HCT116 (cell line): Measurements from ENCODE around the gene HSD17B7. TPM values are rescaled to one million over a fixed set of nuclear protein-coding genes. Genes with fewer than 3 reads are reported as not detected.

Source experiments
- ATAC-seq: fragments of 200-7000 bp; cut with Tn5 transposase; 2 replicates; pipeline ENCODE4 v1.9.1; 2020; ENCODE audit warnings: mild to moderate bottlenecking, moderate library complexity
- BruUV-seq: library from RNA; stranded (reverse); fragments of 400-500 nt; replicated peaks from 2 replicates; lab custom pipeline; 2021; lab: Mats Ljungman, UMichigan
- CTCF ChIA-PET: fragments of 300-600 bp; sonication (Branson Sonifier 250); formaldehyde crosslinking; loops from one replicate; lab custom pipeline; 2021; ENCODE audit warnings: antibody characterized with exemption; lab: Charles Lee
- POLR2A ChIA-PET: fragments of 300-600, 350-600 bp; sonication (Branson Sonifier 250); formaldehyde crosslinking; loops from one replicate; lab custom pipeline; 2021; ENCODE audit warnings: antibody characterized with exemption; lab: Charles Lee
- RAD21 ChIA-PET, 2 experiments: fragments of 300-600 bp; sonication (Branson Sonifier 250); formaldehyde crosslinking; loops; one replicate each; lab custom pipeline; 2023; ENCODE audit warnings: low total read pairs in 2 of 2; ENCODE audit not compliant: uncharacterized antibody in 2 of 2, unreplicated experiment in 2 of 2, low non-redundant PET in 1 of 2; lab: Charles Lee
- DNase-seq: peaks from one replicate; pipeline ENCODE4 v3.0.0-alpha.2; 2010; ENCODE audit warnings: low read depth, low spot score
- H2AFZ ChIP-seq: fragments of 200-600 bp; shearing (Covaris generic), sonication (generic); 2 replicates; pipeline ENCODE4 v1.6.1; 2017; ENCODE audit warnings: low read depth, mixed run types, mixed read lengths, antibody characterized with exemption, low read length; ENCODE audit not compliant: poor library complexity, severe bottlenecking
- H3K27ac ChIP-seq: 2 replicates; pipeline ENCODE4 v1.5.1; 2012; ENCODE audit warnings: low read depth, low read length
- H3K27me3 ChIP-seq: fragments of 200-600 bp; sonication (generic); 2 replicates; pipeline ENCODE4 v1.6.1; 2016; ENCODE audit warnings: mixed run types, low read length, mixed read lengths; ENCODE audit not compliant: insufficient read depth
- H3K36me3 ChIP-seq, 2 experiments: fragments of 200-500 bp in 1 of 2; fragments of 200-600 bp in 1 of 2; sonication (Bioruptor generic) in 1 of 2; sonication (generic) in 1 of 2; 2 replicates each; pipeline versions ENCODE4 v1.5.1 to v1.6.1; 2014 to 2016; ENCODE audit warnings: low read length in 2 of 2, inconsistent platforms in 1 of 2, mixed read lengths in 1 of 2, mixed run types in 1 of 2; ENCODE audit not compliant: insufficient read depth in 2 of 2, control insufficient read depth in 1 of 2
- H3K4me1 ChIP-seq, 2 experiments: fragments of 200-600 bp in 1 of 2; sonication (generic) in 1 of 2; 2 replicates each; pipeline versions ENCODE4 v1.5.1 to v1.6.1; 2012 to 2017; ENCODE audit warnings: low read length in 2 of 2, inconsistent platforms in 1 of 2, mild to moderate bottlenecking in 1 of 2, mixed read lengths in 1 of 2, mixed run types in 1 of 2, moderate library complexity in 1 of 2; ENCODE audit not compliant: insufficient read depth in 2 of 2, control insufficient read depth in 1 of 2
- H3K4me2 ChIP-seq: fragments of 200-600 bp; sonication (generic); 2 replicates; pipeline ENCODE4 v1.6.1; 2017; ENCODE audit warnings: mixed run types, low read length, mixed read lengths
- H3K4me3 ChIP-seq, 2 experiments: fragments of 200-600 bp in 1 of 2; sonication (generic) in 1 of 2; replicated peaks in 1 of 2; 2 replicates each; pipeline ENCODE4 v1.5.1; 2011 to 2016; ENCODE audit warnings: low read length in 2 of 2, control low read depth in 1 of 2, low read depth in 1 of 2, mild to moderate bottlenecking in 1 of 2, mixed read lengths in 1 of 2, mixed run types in 1 of 2
- H3K79me2 ChIP-seq: fragments of 200-600 bp; sonication (generic); 2 replicates; pipeline ENCODE4 v1.6.1; 2017; ENCODE audit warnings: mild to moderate bottlenecking, mixed run types, low read length, moderate library complexity, mixed read lengths; ENCODE audit not compliant: insufficient read depth
- H3K9ac ChIP-seq: fragments of 200-600 bp; sonication (generic); 2 replicates; pipeline ENCODE4 v1.6.1; 2016; ENCODE audit warnings: low read length, mixed read lengths
- H3K9me2 ChIP-seq: fragments of 200-600 bp; sonication (generic), shearing (Covaris generic); 2 replicates; pipeline ENCODE4 v1.6.1; 2017; ENCODE audit warnings: mixed run types, mild to moderate bottlenecking, moderate library complexity; ENCODE audit not compliant: insufficient read depth
- H3K9me3 ChIP-seq, 2 experiments: fragments of 200-500 bp in 1 of 2; fragments of 200-600 bp in 1 of 2; sonication (Bioruptor generic) in 1 of 2; sonication (generic) in 1 of 2; 2 replicates each; pipeline ENCODE4 v1.6.1; 2014 to 2017; ENCODE audit warnings: low read length in 2 of 2, mixed read lengths in 2 of 2, inconsistent platforms in 1 of 2, low read depth in 1 of 2, mild to moderate bottlenecking in 1 of 2, mixed run types in 1 of 2, moderate library complexity in 1 of 2; ENCODE audit not compliant: control insufficient read depth in 1 of 2, insufficient read depth in 1 of 2
- H4K20me1 ChIP-seq: fragments of 200-600 bp; sonication (generic), shearing (Covaris generic); 2 replicates; pipeline ENCODE4 v1.6.1; 2017; ENCODE audit warnings: mixed run types, mild to moderate bottlenecking, moderate library complexity; ENCODE audit not compliant: insufficient read depth
- ATF3 ChIP-seq: IDR thresholded peaks from 2 replicates; pipeline ENCODE4 v1.6.1; 2012
- CBX3 ChIP-seq: IDR thresholded peaks from 2 replicates; pipeline ENCODE4 v1.6.1; 2012; ENCODE audit warnings: low read depth
- CTCF ChIP-seq, 3 experiments: fragments of 200-600 bp in 1 of 3; sonication (generic) in 1 of 3; IDR thresholded peaks in 2 of 3; conservative IDR thresholded peaks in 1 of 3; 2 replicates each; pipeline ENCODE4 v1.5.1; 2012 to 2017; ENCODE audit warnings: low read depth in 2 of 3, low read length in 2 of 3, antibody characterized with exemption in 1 of 3, borderline replicate concordance in 1 of 3, control low read depth in 1 of 3, mild to moderate bottlenecking in 1 of 3, mixed read lengths in 1 of 3, mixed run types in 1 of 3, moderate library complexity in 1 of 3; ENCODE audit not compliant: insufficient read depth in 1 of 3
- EGR1 ChIP-seq: IDR thresholded peaks from 2 replicates; pipeline ENCODE4 v1.6.1; 2012; ENCODE audit warnings: low read depth
- ELF1 ChIP-seq: IDR thresholded peaks from 2 replicates; pipeline ENCODE4 v1.6.1; 2012; ENCODE audit warnings: low read depth, borderline replicate concordance
- EZH2 ChIP-seq: fragments of 200-600 bp; sonication (generic); IDR thresholded peaks from 2 replicates; pipeline ENCODE4 v1.6.1; 2017; ENCODE audit warnings: antibody characterized with exemption, mixed run types
- EZH2phosphoT487 ChIP-seq: fragments of 200-600 bp; IDR thresholded peaks from 2 replicates; pipeline ENCODE4 v1.6.1; 2018; ENCODE audit warnings: antibody characterized with exemption, borderline replicate concordance
- FOSL1 ChIP-seq: IDR thresholded peaks from 2 replicates; pipeline ENCODE4 v1.6.1; 2012; ENCODE audit warnings: low read depth
- MAX ChIP-seq: IDR thresholded peaks from 2 replicates; pipeline ENCODE4 v1.6.1; 2012
- POLR2A ChIP-seq: IDR thresholded peaks from 2 replicates; pipeline ENCODE4 v1.7.0; 2011; ENCODE audit warnings: borderline replicate concordance; ENCODE audit not compliant: insufficient read depth, insufficient read length; ENCODE audit errors: extremely low read depth
- POLR2AphosphoS5 ChIP-seq: IDR thresholded peaks from 2 replicates; pipeline ENCODE4 v1.6.1; 2011; ENCODE audit warnings: mild to moderate bottlenecking, low read depth, low read length, moderate library complexity
- RAD21 ChIP-seq: IDR thresholded peaks from 2 replicates; pipeline ENCODE4 v1.6.1; 2012; ENCODE audit warnings: low read depth, mild to moderate bottlenecking
- SIN3A ChIP-seq: IDR thresholded peaks from 2 replicates; pipeline ENCODE4 v1.6.1; 2012; ENCODE audit warnings: low read depth
- SP1 ChIP-seq: IDR thresholded peaks from 2 replicates; pipeline ENCODE4 v1.6.1; 2012; ENCODE audit warnings: low read depth
- SRF ChIP-seq: IDR thresholded peaks from 2 replicates; pipeline ENCODE4 v1.6.1; 2012; ENCODE audit warnings: low read depth
- TCF7L2 ChIP-seq: IDR thresholded peaks from 2 replicates; pipeline ENCODE4 v1.7.0; 2011; ENCODE audit warnings: borderline replicate concordance, inconsistent platforms; ENCODE audit not compliant: insufficient read depth, insufficient read length; ENCODE audit errors: extremely low read depth
- YY1 ChIP-seq: IDR thresholded peaks from 2 replicates; pipeline ENCODE4 v1.6.1; 2011; ENCODE audit warnings: low read length, low read depth, moderate library complexity, mild to moderate bottlenecking; ENCODE audit not compliant: insufficient replicate concordance; ENCODE audit errors: extremely low read depth
- ZBTB33 ChIP-seq: IDR thresholded peaks from 2 replicates; pipeline ENCODE4 v1.6.1; 2011; ENCODE audit warnings: mild to moderate bottlenecking, low read length, moderate library complexity; ENCODE audit not compliant: insufficient replicate concordance; ENCODE audit errors: extremely low read depth
- ZFX ChIP-seq: fragments of 450-650 bp; IDR thresholded peaks from 2 replicates; pipeline ENCODE4 v1.6.1; 2017
- ZNF274 ChIP-seq: fragments of 200-500 bp; sonication (Bioruptor generic); IDR thresholded peaks from 2 replicates; pipeline ENCODE4 v1.6.1; 2014; ENCODE audit warnings: mild to moderate bottlenecking, low read depth, low read length, inconsistent platforms
- intact Hi-C: fragments of 100-400 bp; cut with micrococcal nuclease; formaldehyde crosslinking; loops from 2 replicates; pipeline ENCODE4 v1.10.0; 2022
- total RNA-seq: library from RNA; stranded (reverse); gene quantifications from one replicate; pipeline ENCODE4 v1.2.1, GENCODE V29; 2021; ENCODE audit not compliant: unreplicated experiment

The HSD17B7 gene
- total RNA-seq, 1 experiment from 2014 or later = 22.6 TPM

GRCh38 chr1:162857850-162858249, 67.3 kb downstream of the HSD17B7 start (continued):
- TF ChIP-seq ZBTB33 = no peak
- TF ChIP-seq ZFX = no peak
- TF ChIP-seq EZH2 = no peak
- TF ChIP-seq ZNF274 = no peak
- no peak for TF ChIP-seq POLR2A
- TF ChIP-seq ELF1 = no peak
- TF ChIP-seq ATF3 = no peak
- TF ChIP-seq SIN3A = no peak
- TF ChIP-seq YY1 = no peak
- no peak for TF ChIP-seq EGR1
- no peak for TF ChIP-seq CBX3
- no peak for TF ChIP-seq POLR2AphosphoS5
- no peak for TF ChIP-seq EZH2phosphoT487
- no peak for TF ChIP-seq RAD21
- no peak for TF ChIP-seq FOSL1

GRCh38 chr1:162859191-162859590, 68.7 kb downstream of the HSD17B7 start:
- CTCF ChIA-PET = interaction anchor here (1.6 kb wide), 1 partner anchor 11 kb away, joined by 4 read pairs; no protein-coding TSS in a partner anchor

More at GRCh38 chr1:162859191-162859590, 68.7 kb downstream of the HSD17B7 start:
- BruUV-seq = no TSS peak
- Histone ChIP-seq H3K79me2 (no peaks in the 10 kb centered on the region), H3K27ac (no peak overlapping the region), H2AFZ (no peak overlapping the region), H3K4me3 (no peak overlapping the region), H4K20me1 (no peaks in the 10 kb centered on the region), H3K36me3 (no peaks in the 10 kb centered on the region), H3K9me2 (no peaks in the 10 kb centered on the region), H3K4me2 (no peak overlapping the region), H3K9ac (no peak overlapping the region), H3K4me1 (peaks cover 16 to 26% of the 10 kb centered on the region in 2 experiments), H3K9me3 (no peaks in the 10 kb centered on the region), H3K27me3 (no peaks in the 10 kb centered on the region)
- DNase-seq (no peak), ATAC-seq (no peak)
- intact Hi-C loops = no loop called here
- TF ChIP-seq TCF7L2 (no peak), ATF3 (no peak), ELF1 (no peak), ZFX (no peak), YY1 (no peak), CBX3 (no peak), SIN3A (no peak), POLR2A (no peak), ZNF274 (no peak), SRF (no peak), EZH2phosphoT487 (no peak), FOSL1 (no peak), MAX (no peak), CTCF (IDR thresholded peaks at IDR 0.05 in 2 of 3, conservative IDR thresholded peaks at IDR 0.05 in 1 of 3; ENCODE audit: borderline replicate concordance in 1 of 3, insufficient read depth in 1 of 3, low read depth in 2 of 3, low read length in 2 of 3) (no peak), SP1 (no peak)
- POLR2A ChIA-PET = no interaction called here
- RAD21 ChIA-PET = no interaction called here
